Peyer's patch (tissue), 4 donors: Measurements from ENCODE around the gene CHST8. TPM values are rescaled to one million over a fixed set of nuclear protein-coding genes. Genes with fewer than 3 reads are reported as not detected.
"Not testable (repeated sequence)": the region's sequence is repeated elsewhere in the genome, so short reads cannot be mapped to it uniquely, and the experiment has no call there.

Experiments used
- DNase-seq, 3 donors: peaks; one replicate each; pipeline ENCODE4 v3.0.0-alpha.2; 2017 to 2019
- H3K27ac ChIP-seq, 4 donors: fragments of 200-600 bp; sonication (generic); one replicate each; pipeline ENCODE4 v1.5.1; 2016 to 2019
- H3K27me3 ChIP-seq, 2 donors: fragments of 200-600 bp; sonication (generic); one replicate each; pipeline ENCODE4 v1.5.1; 2019
- H3K36me3 ChIP-seq, 3 donors: fragments of 200-600 bp; sonication (generic); one replicate each; pipeline ENCODE4 v1.5.1; 2016 to 2019
- H3K4me1 ChIP-seq, 4 donors: fragments of 200-600 bp; sonication (generic); one replicate each; pipeline ENCODE4 v1.5.1; 2016 to 2019
- H3K4me3 ChIP-seq, 4 donors: fragments of 200-600 bp; sonication (generic); 1 replicate in 3 of 4; 2 replicates in 1 of 4; pipeline ENCODE4 v1.5.1; 2016 to 2019; ENCODE audit warnings: mild to moderate bottlenecking in 1 of 4
- H3K9me3 ChIP-seq, 4 donors: fragments of 200-600 bp; sonication (generic); one replicate each; pipeline ENCODE4 v1.5.1; 2016 to 2019; ENCODE audit warnings: mild to moderate bottlenecking in 1 of 4
- POLR2A ChIP-seq, 2 donors: fragments of 450-650 bp; IDR thresholded peaks; one replicate each; pipeline ENCODE4 v1.5.1; 2017; ENCODE audit warnings: antibody characterized with exemption in 2 of 2, mild to moderate bottlenecking in 2 of 2, moderate library complexity in 2 of 2
- total RNA-seq, 4 donors: library from RNA; depleted of rRNA; stranded (reverse); fragments of >200 nt; gene quantifications; one replicate each; pipeline ENCODE4 v1.1.0, GENCODE V29; 2016
- TF ChIP-seq, protein P1 (sequence below), 6 experiments: fragments of 450-650 bp in 4 of 6; fragments of 200-600 bp in 2 of 6; sonication (generic) in 1 of 6; IDR thresholded peaks; one replicate each; pipeline ENCODE4 v1.5.1; 2017 to 2019; ENCODE audit warnings: antibody characterized with exemption in 6 of 6, mild to moderate bottlenecking in 3 of 6, moderate library complexity in 1 of 6

CHST8 gene
- total RNA-seq, 4 donors from 2014 or later = 0.54 to 1.8 TPM; not detected in 2

GRCh38 chr19:33661336-33661735, 39.6 kb downstream of the CHST8 start:
- Histone ChIP-seq H3K27me3 (no peaks in the 10 kb centered on the region), H3K4me3 (no peak overlapping the region), H3K4me1 (no peaks in the 10 kb centered on the region), H3K9me3 (no peaks in the 10 kb centered on the region), H3K36me3 (no peaks in the 10 kb centered on the region), H3K27ac (no peak overlapping the region)
- TF ChIP-seq, protein P1, sequence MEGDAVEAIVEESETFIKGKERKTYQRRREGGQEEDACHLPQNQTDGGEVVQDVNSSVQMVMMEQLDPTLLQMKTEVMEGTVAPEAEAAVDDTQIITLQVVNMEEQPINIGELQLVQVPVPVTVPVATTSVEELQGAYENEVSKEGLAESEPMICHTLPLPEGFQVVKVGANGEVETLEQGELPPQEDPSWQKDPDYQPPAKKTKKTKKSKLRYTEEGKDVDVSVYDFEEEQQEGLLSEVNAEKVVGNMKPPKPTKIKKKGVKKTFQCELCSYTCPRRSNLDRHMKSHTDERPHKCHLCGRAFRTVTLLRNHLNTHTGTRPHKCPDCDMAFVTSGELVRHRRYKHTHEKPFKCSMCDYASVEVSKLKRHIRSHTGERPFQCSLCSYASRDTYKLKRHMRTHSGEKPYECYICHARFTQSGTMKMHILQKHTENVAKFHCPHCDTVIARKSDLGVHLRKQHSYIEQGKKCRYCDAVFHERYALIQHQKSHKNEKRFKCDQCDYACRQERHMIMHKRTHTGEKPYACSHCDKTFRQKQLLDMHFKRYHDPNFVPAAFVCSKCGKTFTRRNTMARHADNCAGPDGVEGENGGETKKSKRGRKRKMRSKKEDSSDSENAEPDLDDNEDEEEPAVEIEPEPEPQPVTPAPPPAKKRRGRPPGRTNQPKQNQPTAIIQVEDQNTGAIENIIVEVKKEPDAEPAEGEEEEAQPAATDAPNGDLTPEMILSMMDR (IDR thresholded peaks at IDR 0.05) = no peak
- TF ChIP-seq POLR2A (IDR thresholded peaks at IDR 0.05) = no peak
- DNase-seq = peak in 1 of 3 donors; percentile 11

GRCh38 chr19:33662391-33663092, 40.8 kb downstream of the CHST8 start:
- DNase-seq = peak in 1 of 3 donors; percentile 30
- no peaks in the 10 kb centered on the region for H3K36me3 ChIP-seq

DNA sequence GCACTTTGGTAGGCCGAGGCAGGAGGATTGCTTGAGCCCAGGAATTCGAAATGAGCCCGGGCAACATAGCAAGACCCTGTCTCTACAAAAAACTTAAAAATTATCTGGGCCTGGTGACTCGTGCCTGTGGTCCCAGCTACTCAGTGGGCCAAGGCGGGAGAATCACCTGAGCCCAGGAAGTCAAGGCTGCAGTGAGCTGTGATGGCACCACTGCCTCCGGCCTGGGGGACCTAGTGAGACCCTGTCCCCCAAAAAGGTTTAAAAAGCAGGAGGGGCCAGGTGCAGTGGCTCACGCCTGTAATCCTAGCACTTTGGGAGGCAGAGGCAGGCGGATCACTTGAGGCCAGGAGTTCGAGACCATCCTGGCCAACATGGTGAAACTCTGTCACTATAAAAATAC, 41.6 kb downstream of the CHST8 start:
- DNase-seq = peak in 1 of 3 donors; percentile 15
- H3K27me3 ChIP-seq, H3K36me3 ChIP-seq, H3K9me3 ChIP-seq, H3K4me3 ChIP-seq, H3K4me1 ChIP-seq, H3K27ac ChIP-seq: not testable (repeated sequence)

More at GRCh38 chr19:33662391-33663092, 40.8 kb downstream of the CHST8 start:
- Histone ChIP-seq H3K27me3 (no peaks in the 10 kb centered on the region), H3K4me1 (no peaks in the 10 kb centered on the region), H3K4me3 (no peak overlapping the region), H3K27ac (no peak overlapping the region), H3K9me3 (no peaks in the 10 kb centered on the region)
- TF ChIP-seq POLR2A (IDR thresholded peaks at IDR 0.05) = no peak
- TF ChIP-seq, protein P1 (IDR thresholded peaks at IDR 0.05) = no peak

DNA sequence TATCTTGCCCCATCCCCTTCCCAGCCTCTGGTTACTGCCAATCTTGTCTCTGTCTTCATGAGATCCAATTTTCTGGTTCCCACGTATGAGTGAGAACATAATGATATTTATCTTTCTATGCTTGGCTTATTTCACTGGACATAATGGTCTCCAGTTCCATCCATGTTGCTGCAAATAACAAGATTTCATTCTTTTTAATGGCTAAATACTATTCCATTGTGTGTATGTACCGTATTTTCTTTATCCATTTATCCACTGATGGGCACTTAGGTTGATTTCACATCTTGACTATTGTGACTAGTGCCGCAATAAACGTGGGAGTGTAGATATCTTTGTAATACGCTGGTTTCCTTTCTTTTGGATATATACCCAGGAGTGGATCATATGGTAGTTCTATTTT, 43.0 kb downstream of the CHST8 start:
- Histone ChIP-seq H3K36me3 (no peaks in the 10 kb centered on the region), H3K4me1 (no peaks in the 10 kb centered on the region), H3K9me3 (no peaks in the 10 kb centered on the region), H3K27me3 (no peaks in the 10 kb centered on the region), H3K27ac (no peak overlapping the region), H3K4me3 (no peak overlapping the region)
- TF ChIP-seq, protein P1 (IDR thresholded peaks at IDR 0.05) = no peak
- DNase-seq = no peak

DNA sequence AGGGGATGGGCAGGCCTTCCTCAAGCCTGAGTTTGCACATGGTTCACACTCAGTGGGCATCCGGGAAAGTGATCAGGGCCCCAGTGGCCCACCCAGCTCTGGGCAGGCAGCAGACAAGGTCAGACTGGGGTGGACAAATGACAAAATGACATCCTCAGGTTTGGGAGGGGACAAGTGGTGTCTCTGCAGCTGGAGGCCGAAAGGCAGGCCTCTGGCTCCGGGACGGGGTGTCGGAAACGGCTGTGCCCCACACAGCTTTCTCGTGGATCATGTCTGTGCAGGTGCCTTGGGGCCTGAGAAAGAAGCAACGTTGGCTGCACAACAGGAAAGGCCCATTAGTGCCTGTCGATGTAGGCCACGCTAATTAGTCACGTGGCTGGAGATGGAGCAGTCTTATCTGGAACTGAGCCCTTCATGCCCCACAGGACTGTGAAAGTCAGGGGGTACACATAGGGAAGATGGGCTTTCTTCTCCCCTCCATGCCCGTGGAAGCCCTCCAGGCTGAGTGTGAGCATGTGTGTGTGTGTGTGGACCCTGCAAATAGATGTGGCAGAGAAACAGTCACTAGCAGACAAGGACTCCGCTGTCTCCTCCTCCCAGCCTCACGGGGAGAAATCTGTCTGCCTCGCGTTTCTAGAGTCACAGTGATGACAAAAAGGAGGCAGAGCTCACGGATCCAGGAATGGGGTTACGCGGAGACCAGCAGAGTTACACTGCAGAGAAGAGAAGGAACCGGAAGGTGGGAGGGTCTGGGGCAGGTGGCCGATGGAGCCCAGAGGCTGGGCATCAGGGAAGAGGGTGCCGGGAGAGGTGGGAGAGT, 44.2 kb downstream of the CHST8 start:
- no peaks in the 10 kb centered on the region for H3K9me3 ChIP-seq
- TF ChIP-seq POLR2A (IDR thresholded peaks at IDR 0.05) = no peak
- TF ChIP-seq, protein P1 (IDR thresholded peaks at IDR 0.05) = no peak
- H3K27me3 ChIP-seq = no peaks in the 10 kb centered on the region
- peak in 1 of 3 donors; percentile 22 for DNase-seq
- no peak overlapping the region for H3K27ac ChIP-seq
- no peaks in the 10 kb centered on the region for H3K36me3 ChIP-seq
- H3K4me3 ChIP-seq = no peak overlapping the region
- H3K4me1 ChIP-seq = no peaks in the 10 kb centered on the region

GRCh38 chr19:33667141-33667650, 45.4 kb downstream of the CHST8 start:
- H3K4me3 ChIP-seq = no peak overlapping the region
- TF ChIP-seq, protein P1 (IDR thresholded peaks at IDR 0.05) = no peak
- no peak for TF ChIP-seq POLR2A (IDR thresholded peaks at IDR 0.05)
- H3K9me3 ChIP-seq = no peaks in the 10 kb centered on the region
- peak in 1 of 3 donors; percentile 5 for DNase-seq
- H3K4me1 ChIP-seq = no peaks in the 10 kb centered on the region
- no peak overlapping the region for H3K27ac ChIP-seq
- no peaks in the 10 kb centered on the region for H3K36me3 ChIP-seq
- no peaks in the 10 kb centered on the region for H3K27me3 ChIP-seq
